ENCODE measurements around the gene ACTL6A.

- TF ChIP-seq CTCF (IDR thresholded peaks at IDR 0.05) (no peak), POLR2A (IDR thresholded peaks at IDR 0.05) (no peak)
Measured at GRCh38 chr3:179615458-179616173, 52.9 kb downstream of the ACTL6A start.
